SK-N-DZ (cell line): ENCODE measurements around the gene ADCY2.

ENCODE experiments used
- DNase-seq: peaks from one replicate; pipeline ENCODE4 v3.0.0-alpha.2; 2015; ENCODE audit warnings: low spot score

ADCY2 gene

GRCh38 chr5:7779019-7780005 lies 383.4 kb downstream of the ADCY2 start:
- no peak for DNase-seq

GRCh38 chr5:7781899-7782298 lies 386.0 kb downstream of the ADCY2 start:
- no peak for DNase-seq

- no peak for DNase-seq
Observed at GRCh38 chr5:7784683-7785380, 388.9 kb downstream of the ADCY2 start.

- no peak for DNase-seq
Observed at GRCh38 chr5:7787770-7788169, 391.8 kb downstream of the ADCY2 start.

- DNase-seq, result no peak
Observed at GRCh38 chr5:7789567-7789966, 393.6 kb downstream of the ADCY2 start.

GRCh38 chr5:7793895-7794294 lies 398.0 kb downstream of the ADCY2 start:
- DNase-seq, result no peak

- no peak for DNase-seq
Observed at GRCh38 chr5:7794311-7794710, 398.4 kb downstream of the ADCY2 start.

GRCh38 chr5:7794823-7795222 lies 398.9 kb downstream of the ADCY2 start:
- DNase-seq, result no peak

- DNase-seq, result no peak
Observed at GRCh38 chr5:7795306-7795705, 399.4 kb downstream of the ADCY2 start.

GRCh38 chr5:7801891-7802614 lies 406.1 kb downstream of the ADCY2 start:
- no peak for DNase-seq

- no peak for DNase-seq
Observed at GRCh38 chr5:7802855-7803254, 406.9 kb downstream of the ADCY2 start.

- DNase-seq, result no peak
Observed at GRCh38 chr5:7803937-7804336, 408.0 kb downstream of the ADCY2 start.

GRCh38 chr5:7805379-7805778 lies 409.4 kb downstream of the ADCY2 start:
- no peak for DNase-seq

GRCh38 chr5:7808998-7809397 lies 413.1 kb downstream of the ADCY2 start:
- DNase-seq, result no peak

- DNase-seq, result no peak
Observed at GRCh38 chr5:7811715-7812114, 415.8 kb downstream of the ADCY2 start.

GRCh38 chr5:7813007-7813406 lies 417.1 kb downstream of the ADCY2 start:
- no peak for DNase-seq

GRCh38 chr5:7813576-7813975 lies 417.6 kb downstream of the ADCY2 start:
- no peak for DNase-seq

- no peak for DNase-seq
Observed at GRCh38 chr5:7814816-7815215, 418.9 kb downstream of the ADCY2 start.

GRCh38 chr5:7815892-7816534 lies 420.1 kb downstream of the ADCY2 start:
- peak; percentile 66 for DNase-seq

GRCh38 chr5:7816535-7816901 lies 420.6 kb downstream of the ADCY2 start:
- no peak for DNase-seq

- DNase-seq, result no peak
Observed at GRCh38 chr5:7822449-7822848, 426.5 kb downstream of the ADCY2 start.

GRCh38 chr5:7823594-7823993 lies 427.7 kb downstream of the ADCY2 start:
- no peak for DNase-seq
